ENCODE data around the gene ORM2. TPM values are rescaled to one million over a fixed set of nuclear protein-coding genes. Genes with fewer than 3 reads are reported as not detected.

Gene ORM2
- total RNA-seq, 1 donor from 2014 or later, result not detected

GRCh38 chr9:114344188-114344566, 14.5 kb downstream of the ORM2 start:
- DNase-seq (ENCODE audit: low spot score), result peak; percentile 50
- Mint-ChIP-seq H3K27ac (ENCODE audit: unreplicated experiment) (no peak overlapping the region), H3K27me3 (ENCODE audit: low read depth) (no peaks in the 10 kb centered on the region), H3K4me1 (ENCODE audit: low read depth) (peaks cover 14% of the 10 kb centered on the region), H3K4me3 (ENCODE audit: unreplicated experiment) (no peak overlapping the region), H3K9me3 (ENCODE audit: low read depth) (no peaks in the 10 kb centered on the region), H3K36me3 (ENCODE audit: low read depth) (peaks cover 52% of the 10 kb centered on the region)
- no peak for TF ChIP-seq CTCF (IDR thresholded peaks at IDR 0.05)

- no peak overlapping the region for H3K27ac Mint-ChIP-seq (ENCODE audit: unreplicated experiment)
- peaks cover 54% of the 10 kb centered on the region for H3K36me3 Mint-ChIP-seq (ENCODE audit: low read depth)
- DNase-seq (ENCODE audit: low spot score), result no peak
- no peaks in the 10 kb centered on the region for H3K9me3 Mint-ChIP-seq (ENCODE audit: low read depth)
- peaks cover 19% of the 10 kb centered on the region for H3K4me1 Mint-ChIP-seq (ENCODE audit: low read depth)
- no peaks in the 10 kb centered on the region for H3K27me3 Mint-ChIP-seq (ENCODE audit: low read depth)
- H3K4me3 Mint-ChIP-seq (ENCODE audit: unreplicated experiment), result no peak overlapping the region
- no peak for TF ChIP-seq CTCF (IDR thresholded peaks at IDR 0.05)
Measured at GRCh38 chr9:114344692-114345091, 15.0 kb downstream of the ORM2 start.

GRCh38 chr9:114345493-114346065, 15.9 kb downstream of the ORM2 start:
- no peaks in the 10 kb centered on the region for H3K27me3 Mint-ChIP-seq (ENCODE audit: low read depth)
- H3K9me3 Mint-ChIP-seq (ENCODE audit: low read depth), result no peaks in the 10 kb centered on the region
- H3K27ac Mint-ChIP-seq (ENCODE audit: unreplicated experiment), result no peak overlapping the region
- no peak for TF ChIP-seq CTCF (IDR thresholded peaks at IDR 0.05)
- no peak overlapping the region for H3K4me3 Mint-ChIP-seq (ENCODE audit: unreplicated experiment)
- H3K36me3 Mint-ChIP-seq (ENCODE audit: low read depth), result peaks cover 58% of the 10 kb centered on the region
- peak; percentile 65 for DNase-seq (ENCODE audit: low spot score)
- H3K4me1 Mint-ChIP-seq (ENCODE audit: low read depth), result peaks cover 28% of the 10 kb centered on the region

- peaks cover 58% of the 10 kb centered on the region for H3K36me3 Mint-ChIP-seq (ENCODE audit: low read depth)
Measured at GRCh38 chr9:114346146-114346545, 16.5 kb downstream of the ORM2 start.

GRCh38 chr9:114347675-114348074, 18.0 kb downstream of the ORM2 start:
- Mint-ChIP-seq H3K27ac (ENCODE audit: unreplicated experiment) (no peak overlapping the region), H3K36me3 (ENCODE audit: low read depth) (peaks cover 49% of the 10 kb centered on the region), H3K27me3 (ENCODE audit: low read depth) (no peaks in the 10 kb centered on the region), H3K9me3 (ENCODE audit: low read depth) (no peaks in the 10 kb centered on the region), H3K4me3 (ENCODE audit: unreplicated experiment) (no peak overlapping the region), H3K4me1 (ENCODE audit: low read depth) (peaks cover 31% of the 10 kb centered on the region)
- peak; percentile 88 for DNase-seq (ENCODE audit: low spot score)
- no peak for TF ChIP-seq CTCF (IDR thresholded peaks at IDR 0.05)

More at GRCh38 chr9:114346146-114346545, 16.5 kb downstream of the ORM2 start:
- peak; percentile 36 for DNase-seq (ENCODE audit: low spot score)
- no peak for TF ChIP-seq CTCF (IDR thresholded peaks at IDR 0.05)
- Mint-ChIP-seq H3K27me3 (ENCODE audit: low read depth) (no peaks in the 10 kb centered on the region), H3K9me3 (ENCODE audit: low read depth) (no peaks in the 10 kb centered on the region), H3K4me1 (ENCODE audit: low read depth) (peaks cover 28% of the 10 kb centered on the region), H3K27ac (ENCODE audit: unreplicated experiment) (no peak overlapping the region), H3K4me3 (ENCODE audit: unreplicated experiment) (no peak overlapping the region)

All from chondrocyte (in vitro differentiated cells).